ENCODE data around the gene RBBP6.
"Not testable (repeated sequence)": the region's sequence is repeated elsewhere in the genome, so short reads cannot be mapped to it uniquely, and the experiment has no call there.

RBBP6 gene, protein sequence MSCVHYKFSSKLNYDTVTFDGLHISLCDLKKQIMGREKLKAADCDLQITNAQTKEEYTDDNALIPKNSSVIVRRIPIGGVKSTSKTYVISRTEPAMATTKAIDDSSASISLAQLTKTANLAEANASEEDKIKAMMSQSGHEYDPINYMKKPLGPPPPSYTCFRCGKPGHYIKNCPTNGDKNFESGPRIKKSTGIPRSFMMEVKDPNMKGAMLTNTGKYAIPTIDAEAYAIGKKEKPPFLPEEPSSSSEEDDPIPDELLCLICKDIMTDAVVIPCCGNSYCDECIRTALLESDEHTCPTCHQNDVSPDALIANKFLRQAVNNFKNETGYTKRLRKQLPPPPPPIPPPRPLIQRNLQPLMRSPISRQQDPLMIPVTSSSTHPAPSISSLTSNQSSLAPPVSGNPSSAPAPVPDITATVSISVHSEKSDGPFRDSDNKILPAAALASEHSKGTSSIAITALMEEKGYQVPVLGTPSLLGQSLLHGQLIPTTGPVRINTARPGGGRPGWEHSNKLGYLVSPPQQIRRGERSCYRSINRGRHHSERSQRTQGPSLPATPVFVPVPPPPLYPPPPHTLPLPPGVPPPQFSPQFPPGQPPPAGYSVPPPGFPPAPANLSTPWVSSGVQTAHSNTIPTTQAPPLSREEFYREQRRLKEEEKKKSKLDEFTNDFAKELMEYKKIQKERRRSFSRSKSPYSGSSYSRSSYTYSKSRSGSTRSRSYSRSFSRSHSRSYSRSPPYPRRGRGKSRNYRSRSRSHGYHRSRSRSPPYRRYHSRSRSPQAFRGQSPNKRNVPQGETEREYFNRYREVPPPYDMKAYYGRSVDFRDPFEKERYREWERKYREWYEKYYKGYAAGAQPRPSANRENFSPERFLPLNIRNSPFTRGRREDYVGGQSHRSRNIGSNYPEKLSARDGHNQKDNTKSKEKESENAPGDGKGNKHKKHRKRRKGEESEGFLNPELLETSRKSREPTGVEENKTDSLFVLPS (N-terminal part only)

DNA sequence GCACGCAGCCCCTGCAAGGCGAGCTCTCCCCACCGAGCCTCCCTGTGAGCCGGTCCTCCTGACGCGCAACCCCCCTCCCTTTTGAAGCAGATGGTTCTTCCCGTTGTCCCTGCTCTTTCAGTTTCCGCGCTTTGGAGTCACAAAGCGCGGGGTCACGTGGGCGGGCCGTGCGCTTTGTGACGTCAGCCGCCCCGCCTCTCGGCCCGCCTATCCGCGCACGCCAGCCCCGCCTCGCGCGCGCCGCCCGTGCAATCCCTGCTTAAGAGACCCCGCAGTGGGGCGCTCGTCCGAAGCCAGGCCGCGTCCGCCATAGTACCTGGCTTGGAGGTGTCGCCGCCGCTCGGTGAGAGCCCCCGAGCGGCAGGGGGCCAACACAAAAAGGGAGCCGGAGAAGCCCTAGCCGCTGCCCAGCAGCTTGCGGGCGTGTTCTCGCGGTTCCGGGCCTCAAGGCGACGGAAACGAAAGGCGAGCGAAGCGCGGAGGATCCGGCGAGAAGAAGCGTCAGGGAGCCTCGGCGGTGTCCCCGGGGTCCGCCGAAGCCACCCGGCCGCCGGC, at the start of gene RBBP6:
Gene RBBP6, plus strand, starts transcription at position 272 of the 555 bp plus-strand sequence. CDS start 1,061 bp downstream, outside the sequence.
- no peak for FAIRE-seq

DNA sequence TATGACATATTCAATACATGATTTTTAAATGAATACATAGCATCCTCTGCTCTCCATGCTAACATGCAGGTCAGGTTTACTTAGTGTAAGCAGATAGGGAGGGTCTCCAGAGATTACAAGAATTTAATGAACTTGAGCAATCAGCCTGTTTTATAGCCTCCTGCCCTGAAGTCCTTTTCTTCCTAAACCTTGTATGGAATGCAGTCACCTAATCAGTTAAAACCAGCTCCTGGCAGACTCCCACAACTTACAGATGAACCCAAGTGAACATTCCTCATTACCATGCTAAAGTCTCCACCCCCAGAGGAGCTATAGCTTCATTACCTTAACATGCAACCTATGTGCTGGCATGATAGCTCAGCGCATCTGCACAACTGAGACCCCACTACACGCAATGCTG, 48.5 kb upstream of the RBBP6 start:
- FAIRE-seq = no peak

DNA sequence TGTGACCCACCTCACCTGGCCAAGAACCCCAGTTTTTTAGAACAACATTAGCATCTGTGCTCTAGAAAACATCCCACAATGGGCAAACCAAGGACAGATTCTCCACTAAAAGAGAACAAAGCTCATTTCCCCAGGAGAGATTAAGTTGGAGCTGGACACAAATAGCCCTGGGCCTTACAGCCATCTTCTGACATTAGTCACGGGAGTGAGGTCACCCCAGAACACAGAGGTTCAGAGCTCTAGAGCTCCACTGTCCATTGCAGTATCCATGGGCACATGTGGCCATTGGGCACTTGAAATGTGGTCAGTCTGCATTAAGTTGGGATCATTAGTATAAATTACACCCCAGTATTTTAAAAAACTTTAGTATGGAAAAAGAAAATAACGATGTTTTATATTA, 47.6 kb upstream of the RBBP6 start:
- no peak for FAIRE-seq

DNA sequence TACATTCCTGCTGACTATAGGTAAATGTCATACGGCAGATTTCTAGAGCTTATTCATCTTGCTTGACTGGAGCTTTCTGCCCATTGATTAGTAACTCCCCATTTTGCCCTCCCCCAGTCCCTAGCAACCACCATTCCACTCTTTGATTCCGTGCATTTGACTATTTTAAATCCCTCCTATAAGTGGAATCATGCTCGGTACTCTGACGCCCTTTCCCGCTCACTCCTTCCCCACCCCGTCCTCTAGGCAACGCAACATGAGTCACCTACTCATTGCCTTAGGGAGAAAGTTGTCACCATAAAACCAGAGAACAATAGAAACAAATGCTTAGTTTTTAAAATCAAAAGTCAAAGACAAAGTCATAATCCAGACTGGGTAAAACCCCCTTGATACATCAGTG, 45.5 kb upstream of the RBBP6 start:
- no peak for FAIRE-seq

DNA sequence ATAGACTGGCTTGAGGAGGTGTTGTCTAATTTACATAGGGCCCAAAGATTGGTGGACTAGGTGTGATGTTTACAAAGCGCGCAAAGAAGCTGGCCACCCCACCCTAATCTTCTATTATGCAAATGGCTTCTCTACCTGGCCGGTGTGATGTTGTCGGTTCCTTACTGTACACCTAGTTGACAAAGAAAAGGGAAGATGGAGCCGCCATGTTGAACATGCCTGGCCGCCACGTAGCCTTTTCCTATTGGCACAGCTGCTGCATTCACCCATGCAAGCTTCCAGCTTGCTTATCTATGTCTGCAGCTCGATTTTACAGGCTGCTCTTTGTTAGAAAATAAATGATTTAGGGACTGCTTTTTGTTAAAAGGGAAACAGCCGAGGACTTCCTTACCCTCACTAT, 44.2 kb upstream of the RBBP6 start:
- FAIRE-seq = not testable (repeated sequence)

DNA sequence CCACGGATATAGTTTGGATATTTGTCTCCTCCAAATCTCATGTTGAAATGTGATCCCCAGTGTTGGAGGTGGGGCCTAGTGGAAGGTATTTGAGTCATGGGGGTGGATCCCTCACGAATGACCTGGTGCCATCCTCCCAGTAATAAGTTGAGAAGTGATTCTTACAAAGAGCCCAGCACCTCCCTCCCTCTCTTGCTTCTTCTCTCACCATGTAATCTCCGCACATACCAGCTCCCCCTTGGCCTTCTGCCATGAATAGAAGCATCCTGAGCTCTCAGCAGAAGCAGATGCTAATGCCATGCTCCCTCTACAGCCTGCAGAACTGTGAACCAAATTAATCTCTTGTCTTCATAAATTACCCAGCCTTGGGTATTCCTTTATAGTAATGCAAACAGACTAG, 41.9 kb upstream of the RBBP6 start:
- no peak for FAIRE-seq

DNA sequence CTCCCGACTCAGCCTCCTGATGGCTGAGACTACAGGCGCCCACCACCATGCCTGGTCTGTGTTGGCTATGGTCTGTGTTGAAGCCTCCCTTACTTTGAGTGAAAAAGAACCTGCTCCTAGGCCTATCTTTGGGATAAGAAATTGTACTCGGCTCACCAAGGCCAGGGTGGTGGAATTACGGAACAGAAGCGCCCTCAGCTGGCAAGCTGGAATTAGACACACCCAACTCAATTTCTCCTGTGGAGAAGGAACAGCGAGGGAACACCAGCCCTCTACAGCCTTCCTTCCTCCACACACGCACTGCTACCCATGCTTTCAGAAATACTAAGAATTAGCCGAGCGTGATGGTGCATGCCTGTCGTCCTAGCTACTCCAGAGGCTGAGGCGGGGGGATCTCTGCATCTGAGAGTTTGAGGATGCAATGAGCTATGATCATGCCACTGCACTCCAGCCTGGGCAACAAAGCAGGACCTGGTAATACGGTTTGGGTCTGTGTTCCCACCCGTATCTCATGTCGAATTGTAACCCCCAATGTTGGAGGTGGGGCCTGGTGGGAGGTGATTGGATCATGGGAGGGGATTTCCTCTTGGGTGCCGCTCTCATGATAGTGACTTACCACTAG, 40.1 kb upstream of the RBBP6 start:
- FAIRE-seq = no peak

DNA sequence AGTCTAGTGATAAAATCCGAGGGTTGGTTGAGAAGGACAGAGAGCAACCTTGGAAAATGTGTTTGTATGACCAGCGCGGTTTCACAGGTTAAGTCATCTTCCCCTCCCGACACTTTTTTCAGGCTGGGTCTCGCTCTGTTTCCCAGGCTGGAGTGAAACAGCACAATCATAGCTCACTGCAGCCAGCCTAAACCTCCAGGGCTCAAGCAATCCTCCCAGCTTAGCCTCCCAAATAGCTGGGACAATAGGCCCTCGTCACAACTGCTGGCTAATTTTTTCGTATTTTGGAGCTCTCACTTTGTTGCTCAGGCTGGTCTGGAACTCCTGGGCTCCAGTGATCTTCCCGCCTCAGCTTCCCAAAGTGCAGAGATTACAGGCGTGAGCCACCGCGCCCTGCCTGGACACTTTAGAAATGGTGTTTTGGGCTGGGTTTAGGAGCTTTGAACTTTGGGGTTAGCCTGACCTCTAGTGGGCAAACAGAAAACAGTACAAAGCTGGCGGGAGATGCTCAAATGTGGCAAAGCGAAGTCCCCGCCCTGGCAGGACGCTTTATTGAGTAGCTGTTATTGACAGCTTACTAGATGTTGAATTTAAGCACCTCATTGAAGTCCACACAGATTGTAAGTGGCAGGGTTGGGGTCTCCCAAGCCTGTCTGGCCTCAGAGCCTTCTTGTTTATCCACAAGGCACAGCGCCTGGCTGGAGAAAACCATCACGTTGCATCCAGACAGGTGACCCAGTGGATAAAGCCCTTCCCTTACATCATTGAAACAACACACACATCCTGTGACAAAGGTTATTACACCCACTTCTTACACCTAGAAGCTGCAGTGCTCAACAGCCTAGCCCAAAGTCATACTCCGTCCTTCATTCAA, 34.7 kb upstream of the RBBP6 start:
- no peak for FAIRE-seq

DNA sequence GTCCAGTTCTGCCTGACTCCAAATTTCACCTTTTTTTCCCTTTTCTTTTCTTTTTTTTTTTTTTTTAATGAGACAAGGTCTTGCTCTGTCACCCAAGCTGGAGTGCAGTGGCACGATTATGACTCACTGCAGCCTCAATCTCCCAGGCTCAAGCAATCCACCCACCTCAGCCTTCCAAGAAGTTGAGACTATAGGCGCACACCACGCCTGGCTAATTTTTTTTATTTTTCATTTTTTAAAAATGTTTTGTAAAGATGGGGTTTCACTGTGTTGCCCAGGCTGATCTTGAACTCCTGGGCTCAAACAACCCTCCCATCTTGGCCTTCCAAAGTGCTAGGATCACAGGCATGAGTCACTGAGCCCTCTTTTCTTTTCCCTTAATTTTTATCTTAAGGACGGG, 33.4 kb upstream of the RBBP6 start:
- FAIRE-seq = no peak

DNA sequence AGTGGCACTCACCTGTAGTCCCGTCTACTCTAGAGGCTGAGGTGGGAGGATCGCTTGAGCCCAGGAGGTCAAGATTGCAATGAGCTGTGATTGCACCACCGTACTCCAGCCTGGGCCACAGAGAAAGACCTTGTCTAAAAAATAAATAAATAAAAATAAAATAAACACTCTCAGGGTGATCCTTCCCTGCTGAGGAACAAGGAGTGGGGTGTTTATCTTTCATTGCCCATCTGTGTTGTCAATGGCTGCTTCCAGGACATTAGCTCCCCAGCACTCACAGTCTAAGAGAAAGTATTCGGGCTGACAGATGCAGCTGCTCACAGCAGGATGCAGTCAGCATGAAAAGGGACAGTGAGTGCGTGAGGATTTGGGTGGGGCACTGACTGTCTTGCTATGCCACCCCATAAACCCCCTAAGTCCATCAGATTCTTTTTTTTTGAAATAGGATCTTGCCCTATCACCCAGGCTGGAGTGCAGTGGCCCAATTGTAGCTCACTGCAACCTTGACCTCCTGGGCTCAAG, 31.3 kb upstream of the RBBP6 start:
- FAIRE-seq = no peak

DNA sequence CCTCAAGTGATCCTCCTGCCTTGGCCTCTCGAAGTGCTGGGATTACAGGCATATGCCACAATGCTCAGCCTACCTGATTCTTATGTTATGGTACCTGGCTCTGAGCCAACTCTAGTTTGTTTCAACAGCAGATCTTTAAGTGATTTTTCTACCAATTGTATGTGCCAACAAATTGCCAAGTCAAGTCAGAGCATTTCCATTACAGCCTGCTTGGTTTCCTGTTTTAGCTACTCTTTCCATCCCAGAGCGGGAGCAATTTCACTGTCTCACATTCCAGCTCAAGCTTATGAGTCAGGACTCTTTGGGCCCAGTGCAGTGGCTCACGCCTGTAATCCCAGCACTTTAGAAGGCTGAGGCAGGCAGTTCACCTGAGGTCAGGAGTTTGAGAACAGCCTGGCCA, 30.8 kb upstream of the RBBP6 start:
- no peak for FAIRE-seq

DNA sequence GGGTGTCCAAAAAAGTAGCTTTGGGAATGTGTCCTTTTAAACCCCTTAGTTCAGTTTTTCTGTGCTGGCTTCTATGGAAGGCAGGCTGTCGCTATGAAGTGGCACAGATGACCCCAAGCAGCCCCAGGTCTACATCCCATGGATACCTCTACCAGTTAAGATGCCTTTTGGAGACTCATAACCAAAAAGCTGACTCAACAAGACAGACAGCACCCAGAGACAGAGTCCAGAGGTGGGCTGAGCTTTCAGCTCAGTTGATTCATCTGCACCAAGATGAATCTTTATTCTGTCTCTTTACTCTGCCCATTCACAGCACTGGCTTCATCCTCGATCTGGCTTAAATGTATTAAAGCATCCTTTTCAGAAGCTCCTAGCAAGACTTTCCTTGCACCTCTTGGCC, 29.8 kb upstream of the RBBP6 start:
- no peak for FAIRE-seq

DNA sequence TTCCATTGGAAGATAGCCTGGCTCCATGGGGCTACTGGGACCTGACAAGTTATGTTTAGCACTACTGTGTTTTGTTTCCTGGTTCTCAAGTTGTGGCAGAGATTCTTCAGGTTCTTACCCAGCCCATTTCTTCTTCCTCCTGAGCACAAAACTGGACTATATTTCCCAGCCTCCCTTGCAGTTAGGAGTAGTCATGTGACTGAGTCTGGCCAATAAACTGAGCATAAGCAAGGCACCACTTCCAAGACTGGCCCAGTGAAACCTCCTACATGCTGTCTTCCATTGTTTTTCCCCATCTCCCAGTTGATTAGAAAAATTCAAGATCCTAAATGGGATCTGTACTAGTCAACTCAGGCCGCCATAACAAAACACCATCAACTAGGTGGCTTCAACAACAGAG, 28.2 kb upstream of the RBBP6 start:
- no peak for FAIRE-seq

DNA sequence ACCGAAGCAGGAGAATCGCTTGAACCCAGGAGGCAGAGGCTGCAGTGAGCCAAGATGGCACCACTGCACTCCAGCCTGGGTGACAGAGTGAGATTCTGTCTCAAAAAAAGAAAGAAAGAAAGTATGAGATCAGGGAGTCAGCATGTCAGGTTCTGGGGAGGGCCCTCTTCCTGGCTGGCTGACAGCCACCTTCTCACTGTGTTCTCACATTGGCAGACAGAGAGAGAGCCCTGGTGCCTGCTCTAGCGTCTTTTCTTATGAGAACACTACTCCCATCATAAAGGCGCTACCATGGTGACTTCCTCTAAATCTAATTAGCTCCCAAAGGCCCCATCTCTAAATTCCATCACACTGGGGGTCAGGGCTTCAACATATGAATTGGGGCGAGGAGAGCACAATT, 27.6 kb upstream of the RBBP6 start:
- FAIRE-seq = no peak

DNA sequence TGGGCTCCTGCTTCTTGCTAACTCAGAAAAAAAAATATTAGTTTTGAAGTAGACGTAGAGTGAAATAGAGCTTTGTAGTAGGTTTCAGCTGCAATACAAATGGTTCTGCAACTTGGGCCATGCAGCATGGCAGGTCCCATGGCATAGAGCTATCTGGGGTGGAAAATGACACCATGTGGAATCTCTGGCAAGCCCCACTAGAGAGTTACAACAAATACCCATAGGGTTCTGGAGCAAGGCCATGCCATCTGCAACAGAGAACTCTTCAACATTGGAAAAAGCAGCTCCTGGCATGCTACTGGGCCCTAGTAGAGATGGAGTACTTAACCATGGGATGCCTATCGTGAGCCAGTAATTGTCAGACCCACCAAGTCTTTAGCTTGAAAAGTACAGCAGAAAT, 25.3 kb upstream of the RBBP6 start:
- FAIRE-seq = no peak

DNA sequence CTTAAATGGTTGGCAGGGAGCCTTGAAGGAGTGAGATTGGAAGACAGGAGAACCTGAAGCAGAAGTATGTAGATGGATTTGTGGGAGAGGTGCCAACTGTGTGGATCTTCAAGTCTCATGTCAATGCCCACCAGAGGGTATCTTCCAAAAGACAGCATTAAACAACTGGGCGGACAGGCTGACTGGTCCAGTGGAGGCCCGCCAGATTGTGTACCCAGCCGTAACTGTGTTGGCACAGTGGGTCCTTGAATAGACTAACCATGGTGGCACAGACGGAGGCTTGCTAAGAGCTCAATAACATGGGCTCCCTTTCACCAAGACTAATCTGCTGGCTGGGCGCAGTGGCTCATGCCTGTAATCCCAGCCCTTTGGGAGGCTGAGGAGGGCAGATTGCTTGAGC, 24.2 kb upstream of the RBBP6 start:
- no peak for FAIRE-seq

DNA sequence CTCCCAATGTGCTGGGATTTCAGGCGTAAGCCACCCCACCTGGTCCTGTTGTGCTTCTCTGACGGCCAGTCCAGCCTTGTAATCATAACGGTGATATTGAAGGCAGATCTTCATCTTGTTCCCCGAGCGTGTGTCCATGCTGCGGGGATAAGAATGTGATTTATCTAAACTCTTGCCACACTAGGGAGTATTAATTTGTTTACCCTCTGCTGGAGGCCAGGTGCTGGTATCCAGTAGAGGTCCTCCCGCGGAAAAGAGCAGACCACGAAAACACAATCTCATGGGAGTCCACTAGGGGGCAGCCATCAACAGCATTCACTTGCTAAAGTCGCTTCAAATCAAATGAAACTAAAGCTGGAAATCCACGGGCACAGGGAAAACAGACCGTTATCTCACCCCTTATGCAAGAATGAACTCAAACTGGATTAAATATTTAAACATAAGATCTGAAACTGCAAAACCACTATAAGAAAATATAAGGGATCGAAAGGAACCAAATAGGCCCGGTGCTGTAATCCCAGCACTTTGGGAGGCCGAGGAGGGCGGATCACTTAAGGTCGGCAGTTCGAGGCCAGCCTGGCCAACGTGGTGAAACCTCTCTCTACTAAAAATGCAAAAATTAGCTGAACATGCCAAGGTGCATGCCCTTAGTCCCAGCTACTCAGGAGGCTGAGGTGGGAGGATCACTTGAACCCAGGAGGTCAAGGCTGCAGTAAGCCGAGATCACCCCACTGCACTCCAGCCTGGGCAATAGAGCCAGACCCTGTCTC, 22.3 kb upstream of the RBBP6 start:
- no peak for FAIRE-seq

DNA sequence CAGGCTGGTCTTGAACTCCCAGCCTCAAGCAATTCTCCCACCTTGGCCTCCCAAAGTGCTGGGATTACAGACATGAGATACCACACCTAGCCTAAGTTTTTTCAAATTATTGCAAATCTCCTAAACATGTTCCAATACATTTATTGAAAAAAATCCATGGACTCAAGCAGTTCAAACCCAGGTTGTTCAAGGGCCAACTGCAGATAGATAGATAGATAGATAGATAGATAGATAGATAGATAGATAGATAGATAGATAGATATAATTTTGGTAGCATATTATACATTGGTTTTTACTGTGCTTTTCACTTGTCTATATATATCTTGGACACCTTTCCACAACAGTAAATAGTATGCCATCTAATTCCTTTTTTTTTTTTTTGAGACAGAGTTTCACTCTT, 20.9 kb upstream of the RBBP6 start:
- FAIRE-seq = no peak

DNA sequence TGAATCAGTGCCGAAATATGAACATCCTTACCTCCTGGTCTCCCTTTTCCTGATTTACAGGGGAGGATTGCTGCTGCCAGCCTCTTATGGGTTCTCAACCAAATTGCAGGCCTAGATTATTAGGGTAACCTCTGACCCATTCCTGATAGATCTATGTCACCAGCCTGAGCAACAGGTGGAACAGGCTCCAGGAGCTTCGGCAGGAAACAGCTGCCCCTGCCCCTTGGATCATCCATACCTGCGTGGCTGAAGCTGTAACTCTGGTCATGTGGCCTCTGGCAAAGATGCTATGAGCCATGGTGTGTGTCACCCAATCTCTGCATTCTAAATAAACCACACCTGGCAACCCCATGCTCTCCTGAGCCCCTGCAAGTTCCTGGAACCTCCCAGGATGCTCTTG, 18.4 kb upstream of the RBBP6 start:
- no peak for FAIRE-seq

DNA sequence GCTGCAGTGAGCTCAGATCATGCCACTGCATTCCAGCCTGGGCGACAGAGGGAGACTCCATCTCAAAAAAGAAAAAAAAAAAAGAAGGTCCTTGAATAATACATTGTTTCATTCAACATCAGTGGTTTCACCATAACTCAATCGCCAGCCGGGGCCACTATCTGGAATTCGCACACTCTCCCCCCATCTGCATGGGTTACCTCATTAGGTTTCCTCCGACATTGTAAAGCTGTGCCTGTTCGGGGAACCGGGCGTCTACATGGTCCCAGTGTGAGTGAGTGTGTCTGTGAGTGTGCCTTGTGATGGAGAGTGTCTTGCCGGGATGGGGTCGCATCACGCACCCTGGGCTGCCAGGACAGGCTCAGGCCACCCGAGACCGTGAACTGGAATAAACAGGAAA, 16.6 kb upstream of the RBBP6 start:
- no peak for FAIRE-seq

DNA sequence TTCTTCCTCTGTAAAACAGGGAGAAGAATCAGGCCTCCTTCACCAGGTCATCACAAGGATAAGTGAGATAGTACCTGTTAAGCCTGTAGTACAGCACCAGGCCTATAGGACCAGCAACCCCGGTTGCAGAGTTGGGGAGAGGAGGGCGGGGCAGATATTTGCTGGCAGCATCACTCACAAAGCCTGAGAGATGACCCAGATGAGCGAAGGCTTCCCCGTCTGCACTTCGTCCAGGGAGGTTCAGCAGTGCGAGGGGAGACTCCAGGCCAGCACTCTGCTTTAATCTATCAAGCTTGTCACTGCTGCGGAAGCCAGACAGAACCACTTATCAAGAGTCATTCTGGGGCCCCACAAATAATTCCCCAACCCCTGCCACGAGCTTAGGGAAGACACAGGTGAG, 15.8 kb upstream of the RBBP6 start:
- no peak for FAIRE-seq

Data from colon (tissue), 2 donors.